Activated T-cell treated with anti-CD3 and anti-CD28 coated beads, Interleukin-2, amount 50 U/mL, for 72 hours (primary cell): ENCODE data around the gene HPCAL4. TPM values are rescaled to one million over a fixed set of nuclear protein-coding genes. Genes with fewer than 3 reads are reported as not detected.

ENCODE experiments used
- ATAC-seq, 2 donors: fragments of 150-1000 bp; cut with Tn5 transposase; replicated peaks in 1 of 2; 2 replicates each; pipeline ENCODE4 v1.10.0; 2021; ENCODE audit warnings: moderate library complexity in 2 of 2, mild to moderate bottlenecking in 1 of 2
- DNase-seq, 2 donors: peaks; one replicate each; pipeline ENCODE4 v3.0.0; 2021 to 2022; ENCODE audit warnings: mixed read lengths in 1 of 2
- H3K27ac Mint-ChIP-seq: one replicate; pipeline ENCODE4 v1.8.0; 2022; ENCODE audit warnings: mild to moderate bottlenecking, moderate library complexity, mixed read lengths
- H3K27me3 Mint-ChIP-seq: one replicate; pipeline ENCODE4 v1.8.0; 2022; ENCODE audit warnings: low read depth, mixed read lengths
- H3K36me3 Mint-ChIP-seq, 2 donors: one replicate each; pipeline ENCODE4 v1.8.0; 2022; ENCODE audit warnings: mixed read lengths in 2 of 2, mild to moderate bottlenecking in 1 of 2; ENCODE audit not compliant: insufficient read depth in 2 of 2
- H3K4me1 Mint-ChIP-seq: one replicate; pipeline ENCODE4 v1.8.0; 2022; ENCODE audit warnings: low read depth, mixed read lengths
- H3K4me3 Mint-ChIP-seq, 2 donors: one replicate each; pipeline ENCODE4 v1.8.0; 2022; ENCODE audit warnings: mild to moderate bottlenecking in 2 of 2, mixed read lengths in 2 of 2, moderate library complexity in 2 of 2
- H3K9me3 Mint-ChIP-seq, 2 donors: one replicate each; pipeline ENCODE4 v1.8.0; 2022; ENCODE audit warnings: mixed read lengths in 2 of 2
- total RNA-seq, 2 donors: library from RNA; stranded (reverse); gene quantifications; one replicate each; pipeline ENCODE4 v1.2.3, GENCODE V29; 2022

Gene HPCAL4
- total RNA-seq, 2 donors from 2014 or later, result 0.35 to 0.86 TPM

GRCh38 chr1:39681294-39681693 lies 9.9 kb downstream of the HPCAL4 start:
- peaks cover 16% of the 10 kb centered on the region for H3K4me1 Mint-ChIP-seq
- H3K36me3 Mint-ChIP-seq, result peaks cover 1 to 2% of the 10 kb centered on the region in 2 donors
- peaks cover 22% of the 10 kb centered on the region for H3K27me3 Mint-ChIP-seq
- H3K9me3 Mint-ChIP-seq, result no peaks in the 10 kb centered on the region
- no peak for ATAC-seq
- no peak for DNase-seq
- peak overlapping the region in 1 of 2 donors; percentile 17 for H3K4me3 Mint-ChIP-seq
- no peak overlapping the region for H3K27ac Mint-ChIP-seq

- Mint-ChIP-seq H3K9me3 (no peaks in the 10 kb centered on the region), H3K4me1 (peaks cover 16% of the 10 kb centered on the region), H3K4me3 (peak overlapping the region in 1 of 2 donors; percentile 17), H3K27me3 (peaks cover 22% of the 10 kb centered on the region), H3K27ac (no peak overlapping the region), H3K36me3 (peaks cover 1 to 2% of the 10 kb centered on the region in 2 donors)
- DNase-seq (no peak), ATAC-seq (no peak)
Observed at GRCh38 chr1:39680751-39681150, 10.5 kb downstream of the HPCAL4 start.

DNA sequence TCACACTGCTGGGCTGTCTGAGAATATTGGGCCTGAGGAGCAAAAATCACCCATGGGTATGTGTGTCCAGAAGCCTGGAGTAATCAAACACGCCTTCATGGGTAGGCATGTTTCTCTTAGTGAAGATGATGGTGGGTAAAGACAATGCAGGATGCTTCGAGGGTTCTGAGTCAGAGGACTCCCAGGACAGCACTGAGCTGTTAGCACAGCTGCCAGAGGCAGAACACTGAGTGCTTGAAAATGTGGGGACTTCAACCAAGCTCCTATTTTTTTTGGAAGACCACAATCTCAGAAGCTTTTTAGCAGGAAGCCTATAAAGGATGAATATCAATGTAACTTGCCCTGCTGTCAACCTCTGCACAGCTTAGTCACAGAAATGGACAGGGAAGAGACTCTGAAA lies 11.4 kb downstream of the HPCAL4 start:
- Mint-ChIP-seq H3K9me3 (no peaks in the 10 kb centered on the region), H3K36me3 (peaks cover 0 to 2% of the 10 kb centered on the region in 2 donors), H3K4me3 (no peak overlapping the region), H3K27me3 (peaks cover 17% of the 10 kb centered on the region), H3K27ac (no peak overlapping the region), H3K4me1 (peaks cover 15% of the 10 kb centered on the region)
- ATAC-seq (no peak), DNase-seq (no peak)

- peaks cover 0 to 2% of the 10 kb centered on the region in 2 donors for H3K36me3 Mint-ChIP-seq
- no peak overlapping the region for H3K27ac Mint-ChIP-seq
- peaks cover 20% of the 10 kb centered on the region for H3K27me3 Mint-ChIP-seq
- DNase-seq (no peak), ATAC-seq (no peak)
- no peak overlapping the region for H3K4me3 Mint-ChIP-seq
- no peaks in the 10 kb centered on the region for H3K9me3 Mint-ChIP-seq
- peaks cover 9% of the 10 kb centered on the region for H3K4me1 Mint-ChIP-seq
Observed at GRCh38 chr1:39678889-39679288, 12.3 kb downstream of the HPCAL4 start.

DNA sequence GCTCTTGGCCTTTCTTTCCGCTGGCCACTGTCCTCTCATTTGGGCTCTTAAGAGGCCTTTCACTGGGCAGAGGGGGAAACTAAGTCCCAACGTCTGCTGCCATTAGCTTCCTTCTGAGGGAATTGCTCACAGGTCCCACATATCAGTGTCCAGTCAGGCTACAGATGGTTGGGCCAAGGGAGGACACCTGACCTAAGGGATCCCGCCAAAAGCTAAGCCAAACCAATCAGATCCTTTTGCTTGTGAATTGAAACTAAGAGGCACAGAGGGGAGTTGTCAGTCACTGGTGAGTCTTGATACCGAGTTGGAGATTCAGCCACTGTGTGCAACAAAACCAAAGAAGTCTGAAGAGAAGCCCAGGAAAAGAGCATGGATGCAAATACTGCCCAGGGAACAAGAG lies 13.6 kb downstream of the HPCAL4 start:
- no peaks in the 10 kb centered on the region for H3K9me3 Mint-ChIP-seq
- peaks cover 9% of the 10 kb centered on the region for H3K4me1 Mint-ChIP-seq
- no peak overlapping the region for H3K4me3 Mint-ChIP-seq
- ATAC-seq, result no peak
- no peak for DNase-seq
- H3K27ac Mint-ChIP-seq, result no peak overlapping the region
- peaks cover 24% of the 10 kb centered on the region for H3K27me3 Mint-ChIP-seq
- no peaks in the 10 kb centered on the region for H3K36me3 Mint-ChIP-seq

DNA sequence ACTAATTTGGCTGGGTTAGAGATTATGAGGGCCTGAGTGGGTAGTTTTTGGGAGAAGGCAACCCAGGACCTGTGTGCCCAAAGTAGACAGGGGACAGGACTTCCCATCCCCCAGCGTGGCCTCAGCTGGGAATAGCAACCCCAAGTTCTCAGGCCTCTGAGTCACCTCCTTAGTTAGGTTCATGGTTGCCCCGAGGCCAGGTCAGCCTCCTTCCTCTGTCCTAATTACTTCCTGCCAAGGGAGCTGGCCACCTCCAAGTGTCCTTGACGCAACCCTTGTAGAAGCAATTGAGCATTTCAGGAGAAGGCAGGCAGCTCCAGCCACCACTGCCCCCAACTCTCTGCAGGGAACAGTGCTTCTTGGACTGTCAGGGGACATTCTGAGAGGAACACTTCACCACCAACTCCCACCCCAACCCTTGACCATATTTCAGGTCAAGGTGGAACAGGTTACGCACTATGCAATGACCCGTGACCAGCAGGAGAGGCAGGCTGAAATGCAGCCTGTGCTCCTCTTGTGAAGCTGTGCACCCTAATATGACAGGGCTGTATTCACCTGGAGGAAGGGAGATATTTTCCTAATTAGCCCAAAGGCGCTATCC lies 14.2 kb downstream of the HPCAL4 start:
- DNase-seq (no peak), ATAC-seq (no peak)
- peaks cover 9% of the 10 kb centered on the region for H3K4me1 Mint-ChIP-seq
- H3K27me3 Mint-ChIP-seq, result peaks cover 21% of the 10 kb centered on the region
- H3K4me3 Mint-ChIP-seq, result no peak overlapping the region
- no peak overlapping the region for H3K27ac Mint-ChIP-seq
- no peaks in the 10 kb centered on the region for H3K9me3 Mint-ChIP-seq
- H3K36me3 Mint-ChIP-seq, result no peaks in the 10 kb centered on the region

DNA sequence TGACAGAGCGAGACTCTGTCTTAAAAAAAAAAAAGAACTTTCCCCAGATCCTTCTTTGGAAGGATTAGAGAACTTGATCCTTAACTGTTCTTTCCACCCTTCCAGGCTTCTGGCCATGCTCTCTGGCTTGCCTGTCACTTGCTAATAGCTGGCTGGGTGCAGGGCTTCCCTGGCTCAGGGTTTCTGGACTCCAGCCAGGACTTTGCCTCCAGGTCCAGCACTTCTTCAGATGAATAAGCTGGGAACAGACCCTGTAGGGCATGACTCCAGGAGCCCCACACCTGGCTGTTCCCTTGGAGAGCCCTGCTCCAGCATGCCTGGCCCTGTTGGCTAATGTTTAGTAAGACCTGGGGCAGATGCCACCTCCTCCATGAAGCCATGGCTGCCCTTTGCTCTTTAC lies 16.0 kb downstream of the HPCAL4 start:
- Mint-ChIP-seq H3K9me3 (no peaks in the 10 kb centered on the region), H3K27me3 (peaks cover 30% of the 10 kb centered on the region), H3K27ac (no peak overlapping the region), H3K4me1 (peaks cover 7% of the 10 kb centered on the region), H3K4me3 (no peak overlapping the region), H3K36me3 (no peaks in the 10 kb centered on the region)
- DNase-seq (no peak), ATAC-seq (no peak)

GRCh38 chr1:39673215-39673614 lies 18.0 kb downstream of the HPCAL4 start:
- Mint-ChIP-seq H3K27me3 (peaks cover 48% of the 10 kb centered on the region), H3K4me3 (no peak overlapping the region), H3K36me3 (no peaks in the 10 kb centered on the region), H3K27ac (no peak overlapping the region), H3K9me3 (no peaks in the 10 kb centered on the region), H3K4me1 (peaks cover 13% of the 10 kb centered on the region)
- ATAC-seq, result no peak
- DNase-seq, result no peak

- Mint-ChIP-seq H3K27ac (no peak overlapping the region), H3K27me3 (peaks cover 49% of the 10 kb centered on the region), H3K9me3 (no peaks in the 10 kb centered on the region), H3K36me3 (no peaks in the 10 kb centered on the region), H3K4me1 (peaks cover 18% of the 10 kb centered on the region), H3K4me3 (peak overlapping the region; percentile 73 to 74)
- no peak for ATAC-seq
- DNase-seq, result peak in 1 of 2 donors; percentile 46
Observed at GRCh38 chr1:39672551-39672947, 18.7 kb downstream of the HPCAL4 start.

GRCh38 chr1:39671793-39672550 lies 19.3 kb downstream of the HPCAL4 start, which contains the start of gene NT5C1A:
Gene NT5C1A, minus strand, starts transcription at chr1:39672107. Its CDS starts 69 bp downstream, at chr1:39672038.
- no peaks in the 10 kb centered on the region for H3K36me3 Mint-ChIP-seq
- DNase-seq (peak; percentile 55 to 60), ATAC-seq (peak; percentile 43 to 64)
- peaks cover 24% of the 10 kb centered on the region for H3K4me1 Mint-ChIP-seq
- H3K27me3 Mint-ChIP-seq, result peaks cover 49% of the 10 kb centered on the region
- H3K27ac Mint-ChIP-seq, result no peak within 1 kb of the TSS
- H3K9me3 Mint-ChIP-seq, result no peaks in the 10 kb centered on the region
- H3K4me3 Mint-ChIP-seq, result peak within 1 kb of the TSS; percentile 73 to 74

GRCh38 chr1:39671433-39671792 lies 19.8 kb downstream of the HPCAL4 start:
- Mint-ChIP-seq H3K4me1 (peaks cover 30% of the 10 kb centered on the region), H3K9me3 (no peaks in the 10 kb centered on the region), H3K27me3 (peaks cover 49% of the 10 kb centered on the region), H3K4me3 (peak overlapping the region; percentile 73 to 74), H3K36me3 (no peaks in the 10 kb centered on the region), H3K27ac (no peak overlapping the region)
- no peak for DNase-seq
- no peak for ATAC-seq

- no peak for ATAC-seq
- H3K36me3 Mint-ChIP-seq, result no peaks in the 10 kb centered on the region
- DNase-seq, result no peak
- peaks cover 36% of the 10 kb centered on the region for H3K4me1 Mint-ChIP-seq
- H3K4me3 Mint-ChIP-seq, result peak overlapping the region; percentile 73 to 74
- peaks cover 54% of the 10 kb centered on the region for H3K27me3 Mint-ChIP-seq
- no peak overlapping the region for H3K27ac Mint-ChIP-seq
- no peaks in the 10 kb centered on the region for H3K9me3 Mint-ChIP-seq
Observed at GRCh38 chr1:39670689-39671088, 20.5 kb downstream of the HPCAL4 start.

DNA sequence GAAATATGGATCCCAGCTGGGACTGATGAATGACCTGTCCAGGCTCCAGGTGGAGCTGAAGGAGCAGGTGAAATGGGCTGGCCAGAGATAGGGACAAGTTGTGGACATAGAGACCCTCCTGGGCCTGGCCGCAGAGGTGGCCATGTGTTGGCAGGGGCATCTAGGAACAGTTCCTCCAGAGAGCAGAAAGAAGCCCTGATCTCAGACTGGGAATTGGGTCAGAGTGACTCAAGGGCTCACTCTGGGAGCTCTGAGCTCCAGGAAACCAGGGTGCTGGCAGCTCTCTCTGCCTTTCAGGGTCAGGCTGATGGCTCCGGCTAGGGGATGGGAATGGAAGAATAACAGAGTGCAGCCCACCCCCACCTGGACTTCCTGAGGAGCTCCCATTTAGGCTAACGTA lies 22.3 kb downstream of the HPCAL4 start:
- Mint-ChIP-seq H3K4me3 (no peak overlapping the region), H3K9me3 (no peaks in the 10 kb centered on the region), H3K27me3 (peaks cover 48% of the 10 kb centered on the region), H3K4me1 (peaks cover 36% of the 10 kb centered on the region), H3K27ac (no peak overlapping the region), H3K36me3 (no peaks in the 10 kb centered on the region)
- DNase-seq (no peak), ATAC-seq (no peak)
